ENCODE measurements around the gene RIN3.

The RIN3 gene

GRCh38 chr14:92600318-92601053, 86.9 kb downstream of the RIN3 start:
- in situ Hi-C loops (cut with HindIII; ENCODE audit: low pct_ligation_motif_present, low pct_unique_long_range_greater_than_20kb, low sequenced_read_pairs) = no loop called here
- peak; percentile 69 for DNase-seq

DNA sequence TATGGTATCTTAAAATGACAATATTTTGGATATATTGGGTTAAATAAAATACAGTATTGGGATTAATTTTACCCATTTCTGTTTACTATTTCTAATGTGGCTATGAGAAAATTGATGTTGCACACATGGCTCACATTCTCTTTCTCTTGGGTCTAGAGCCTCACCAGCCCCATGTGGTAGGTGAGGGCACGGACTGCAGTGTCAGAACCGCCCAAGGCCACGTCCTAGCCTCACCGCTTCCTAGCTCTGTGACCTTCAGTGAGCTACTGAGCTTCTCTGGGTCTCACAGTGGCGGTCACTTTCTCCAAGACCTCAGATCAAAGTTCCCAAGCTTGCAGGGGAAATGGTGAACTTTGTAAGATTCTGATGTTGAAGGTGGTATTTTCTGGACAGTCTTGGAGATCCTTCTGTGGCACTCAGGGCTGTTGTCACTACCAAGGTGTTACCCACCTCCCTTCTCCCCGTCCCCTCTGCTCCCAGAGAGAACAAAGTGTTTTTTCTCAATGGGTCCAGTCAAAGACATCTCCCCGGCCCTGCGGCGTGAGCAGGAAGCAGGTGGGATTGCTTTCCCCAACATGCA, 87.6 kb downstream of the RIN3 start:
- no peak for DNase-seq
- in situ Hi-C loops (cut with HindIII; ENCODE audit: low pct_ligation_motif_present, low pct_unique_long_range_greater_than_20kb, low sequenced_read_pairs) = no loop called here

DNA sequence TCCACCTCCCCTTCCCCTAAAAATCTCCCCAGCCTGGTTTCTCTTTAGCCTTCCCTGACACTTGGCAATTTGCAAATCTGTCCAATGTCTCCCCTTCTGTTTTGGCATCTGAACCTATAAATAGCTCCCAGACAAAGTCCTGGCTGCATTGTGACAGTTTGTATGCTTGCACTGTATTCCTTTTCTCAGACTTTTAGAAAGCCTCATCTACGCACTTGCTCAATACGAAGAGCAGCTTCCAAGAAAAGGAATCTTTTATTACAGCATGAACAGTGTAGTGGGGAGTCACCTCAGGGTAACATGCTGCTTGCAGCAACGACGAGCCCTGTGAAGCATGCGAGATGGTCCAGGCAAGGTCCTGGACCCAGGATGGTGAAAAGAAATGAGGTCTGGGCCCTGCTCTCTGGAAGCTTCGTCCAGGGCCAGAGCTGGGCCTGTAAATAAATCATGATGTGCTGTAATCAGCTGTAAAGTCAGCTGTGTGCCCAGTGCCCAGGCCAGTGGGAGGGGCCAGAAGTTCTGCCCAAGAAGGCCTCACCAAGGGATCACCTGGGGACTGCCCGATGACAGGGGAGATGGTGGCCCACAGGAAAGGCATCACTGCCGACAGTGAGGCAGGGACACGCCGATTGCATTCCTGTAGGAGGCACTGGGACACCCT, 88.3 kb downstream of the RIN3 start:
- DNase-seq = no peak
- in situ Hi-C loops (cut with HindIII; ENCODE audit: low pct_ligation_motif_present, low pct_unique_long_range_greater_than_20kb, low sequenced_read_pairs) = no loop called here

DNA sequence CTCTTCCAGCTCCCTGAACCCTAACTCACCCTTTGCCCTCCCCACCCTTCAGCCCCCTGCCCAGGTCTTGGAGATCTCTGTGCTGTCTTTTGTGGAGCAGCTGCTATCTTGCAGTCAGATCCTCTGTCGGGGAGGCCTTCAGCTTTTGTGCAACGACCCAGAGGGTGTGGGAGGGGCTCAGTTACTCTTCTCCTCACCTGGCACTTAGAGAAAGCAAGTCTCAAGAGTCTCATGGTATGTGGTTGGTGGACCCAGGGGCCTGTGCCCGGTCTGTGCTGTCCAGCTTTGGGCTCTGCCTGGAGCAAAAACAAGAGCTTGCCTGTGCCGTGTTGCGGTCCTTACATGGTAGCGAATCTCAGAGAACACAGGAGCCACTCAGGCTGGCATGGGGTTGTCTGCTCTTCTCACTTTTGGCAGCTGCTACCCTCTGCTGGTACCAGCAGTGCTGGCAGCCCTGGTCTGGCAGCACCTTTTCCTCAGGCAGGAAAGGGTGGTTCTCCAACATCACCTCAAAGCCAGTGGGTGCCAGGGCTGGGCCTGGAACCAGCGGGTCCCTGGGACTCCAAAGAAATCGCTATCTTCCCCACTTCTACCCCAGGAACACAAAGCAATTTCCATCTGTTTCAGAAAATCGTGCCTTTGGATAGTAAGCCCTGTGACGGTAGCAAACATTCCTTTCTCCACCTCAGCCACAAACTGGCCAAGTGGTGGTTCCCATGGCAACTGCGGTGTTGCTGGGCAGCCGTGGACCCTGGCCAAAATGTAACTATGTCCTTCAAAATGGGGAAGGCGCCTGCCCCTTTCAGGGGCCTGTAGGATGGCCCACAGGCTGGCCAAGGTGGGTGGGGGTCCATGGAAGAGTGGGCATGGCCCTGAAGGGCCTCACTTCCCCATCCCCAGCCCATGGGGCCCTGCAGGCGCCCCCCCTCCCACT, 90.0 kb downstream of the RIN3 start:
- peak; percentile 41 for DNase-seq
- in situ Hi-C loops (cut with HindIII; ENCODE audit: low pct_ligation_motif_present, low pct_unique_long_range_greater_than_20kb, low sequenced_read_pairs) = no loop called here

DNA sequence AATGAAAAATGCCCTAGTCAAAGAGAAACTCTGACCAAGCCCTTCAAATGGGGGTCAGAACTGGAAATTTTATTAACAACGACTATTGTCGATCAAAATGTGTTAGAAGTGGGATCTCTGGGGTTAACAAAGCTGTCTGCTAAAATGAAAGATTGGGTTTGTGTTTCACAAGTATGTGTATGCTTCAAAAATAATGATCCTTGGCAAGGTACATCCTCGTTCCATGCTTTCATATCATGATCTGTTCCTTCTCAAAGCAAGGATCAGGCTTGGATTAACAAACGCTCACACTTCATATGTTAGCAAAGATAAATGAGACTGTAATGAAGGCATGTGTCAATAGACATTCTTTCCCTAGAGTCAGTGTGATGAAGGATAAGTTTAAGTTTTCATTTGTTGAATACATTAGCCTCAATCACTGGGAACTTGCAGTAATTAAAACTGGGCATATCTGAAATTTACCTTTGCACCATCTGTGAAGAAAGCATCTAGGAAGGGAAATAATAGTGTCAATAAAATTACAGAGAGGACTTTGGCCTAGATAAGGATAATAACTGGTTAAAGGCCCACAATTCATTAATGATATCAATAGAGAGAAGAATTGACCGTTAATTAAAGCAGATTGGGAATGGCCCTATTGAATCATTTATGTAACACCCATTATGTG, 91.8 kb downstream of the RIN3 start:
- DNase-seq = no peak
- in situ Hi-C loops (cut with HindIII; ENCODE audit: low pct_ligation_motif_present, low pct_unique_long_range_greater_than_20kb, low sequenced_read_pairs) = no loop called here

- in situ Hi-C loops (cut with HindIII; ENCODE audit: low pct_ligation_motif_present, low pct_unique_long_range_greater_than_20kb, low sequenced_read_pairs) = no loop called here
- DNase-seq = no peak
These were observed 93.7 kb downstream of the RIN3 start for GRCh38 chr14:92607251-92607650.

GRCh38 chr14:92607702-92608429, 94.3 kb downstream of the RIN3 start:
- in situ Hi-C loops (cut with HindIII; ENCODE audit: low pct_ligation_motif_present, low pct_unique_long_range_greater_than_20kb, low sequenced_read_pairs) = no loop called here
- no peak for DNase-seq

- in situ Hi-C loops (cut with HindIII; ENCODE audit: low pct_ligation_motif_present, low pct_unique_long_range_greater_than_20kb, low sequenced_read_pairs) = no loop called here
- no peak for DNase-seq
These were observed 96.4 kb downstream of the RIN3 start for GRCh38 chr14:92609955-92610354.

DNA sequence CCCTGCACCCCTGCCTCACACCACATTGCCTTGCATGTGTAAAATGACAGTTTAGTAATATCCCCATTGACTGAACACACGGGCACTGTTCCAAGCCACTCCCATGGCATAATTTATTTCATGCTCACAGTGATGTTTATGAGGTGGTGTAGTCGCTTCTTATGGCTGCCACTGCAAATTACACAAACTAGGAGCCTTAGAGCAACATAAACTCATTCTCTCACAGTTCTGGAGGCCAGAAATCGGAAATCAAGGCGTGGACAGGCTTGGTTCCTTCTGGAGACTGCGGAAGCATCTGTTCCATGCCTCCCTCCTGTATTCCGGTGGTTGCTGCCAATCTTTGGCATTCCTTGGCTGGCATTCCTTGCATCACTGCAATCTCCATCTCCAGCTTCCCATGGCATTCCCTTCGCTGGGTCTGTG, 97.3 kb downstream of the RIN3 start:
- no peak for DNase-seq
- in situ Hi-C loops (cut with HindIII; ENCODE audit: low pct_ligation_motif_present, low pct_unique_long_range_greater_than_20kb, low sequenced_read_pairs) = no loop called here

DNA sequence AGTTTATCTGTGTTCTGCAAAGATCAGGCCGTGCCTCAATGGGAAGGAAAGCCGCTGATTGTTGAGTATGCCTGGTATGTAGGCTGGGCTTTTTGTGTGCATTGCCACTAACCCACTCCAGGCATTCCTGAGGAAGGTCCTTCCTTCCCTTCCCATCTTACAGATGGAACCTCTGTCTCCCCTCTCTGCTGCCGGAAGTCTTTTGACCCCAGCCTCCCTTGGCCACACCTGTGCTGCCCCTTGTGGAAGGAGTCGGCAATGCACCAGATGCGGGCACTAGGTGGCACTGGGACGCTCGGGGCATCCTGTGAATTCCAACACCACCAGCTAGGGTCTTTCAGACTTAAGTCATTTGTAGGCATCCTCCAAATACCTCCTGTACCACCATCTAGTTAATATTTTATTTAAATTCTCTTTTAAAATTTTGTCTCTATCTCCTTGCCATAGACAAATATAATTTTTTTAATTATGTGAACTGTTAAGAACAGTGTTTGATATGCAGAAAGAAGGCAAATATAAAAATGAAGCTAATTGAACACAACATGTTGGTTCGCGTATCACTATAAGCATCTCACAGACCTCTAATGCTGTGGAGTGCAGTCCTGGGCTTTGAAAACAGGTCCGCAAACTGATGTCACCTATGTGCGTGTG, 99.6 kb downstream of the RIN3 start:
- peak; percentile 36 for DNase-seq
- in situ Hi-C loops (cut with HindIII; ENCODE audit: low pct_ligation_motif_present, low pct_unique_long_range_greater_than_20kb, low sequenced_read_pairs) = no loop called here

GRCh38 chr14:92613681-92614260, 100.2 kb downstream of the RIN3 start:
- in situ Hi-C loops (cut with HindIII; ENCODE audit: low pct_ligation_motif_present, low pct_unique_long_range_greater_than_20kb, low sequenced_read_pairs) = no loop called here

GRCh38 chr14:92615451-92615850, 101.9 kb downstream of the RIN3 start:
- no peak for DNase-seq
- in situ Hi-C loops (cut with HindIII; ENCODE audit: low pct_ligation_motif_present, low pct_unique_long_range_greater_than_20kb, low sequenced_read_pairs) = no loop called here

More at GRCh38 chr14:92613681-92614260, 100.2 kb downstream of the RIN3 start:
- DNase-seq = no peak

DNA sequence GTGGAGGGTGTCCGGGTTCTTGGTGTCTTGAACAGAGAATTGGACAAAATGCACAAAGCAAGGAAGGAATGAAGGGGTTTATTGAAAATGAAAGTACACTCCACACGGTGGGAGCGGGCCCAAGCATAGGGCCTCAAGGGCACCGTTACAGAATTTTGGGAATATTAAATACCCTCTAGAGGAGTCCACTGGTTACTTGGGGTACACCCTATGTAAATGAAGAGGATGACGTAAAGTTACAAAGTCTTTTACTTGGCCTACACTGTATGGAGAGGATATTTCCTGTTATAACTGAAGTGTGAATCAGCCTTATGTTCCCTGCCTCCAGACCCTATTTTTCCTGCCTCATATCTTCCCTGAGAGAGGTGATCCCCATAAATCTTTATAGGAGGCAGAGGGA, 102.6 kb downstream of the RIN3 start:
- in situ Hi-C loops (cut with HindIII; ENCODE audit: low pct_ligation_motif_present, low pct_unique_long_range_greater_than_20kb, low sequenced_read_pairs) = no loop called here
- no peak for DNase-seq

DNA sequence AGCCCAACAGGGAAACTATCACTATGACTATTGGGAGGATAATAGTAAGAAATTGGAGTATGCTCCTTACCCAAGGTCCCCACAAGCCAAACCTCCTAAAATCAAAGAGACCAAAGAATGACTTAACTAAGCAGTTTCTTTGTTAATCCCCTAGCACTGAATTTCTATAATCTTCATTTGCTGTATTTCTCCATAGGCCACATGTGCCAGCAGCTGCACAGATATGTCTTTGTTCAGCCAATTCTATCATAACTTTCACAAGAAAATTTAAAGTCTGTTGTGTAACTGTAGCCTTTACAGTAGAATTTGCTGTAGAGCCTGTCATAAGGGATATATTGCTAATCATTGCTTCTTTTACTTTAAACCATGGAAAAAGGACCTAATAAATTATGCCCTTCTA, 104.0 kb downstream of the RIN3 start:
- in situ Hi-C loops (cut with HindIII; ENCODE audit: low pct_ligation_motif_present, low pct_unique_long_range_greater_than_20kb, low sequenced_read_pairs) = no loop called here
- DNase-seq = no peak

DNA sequence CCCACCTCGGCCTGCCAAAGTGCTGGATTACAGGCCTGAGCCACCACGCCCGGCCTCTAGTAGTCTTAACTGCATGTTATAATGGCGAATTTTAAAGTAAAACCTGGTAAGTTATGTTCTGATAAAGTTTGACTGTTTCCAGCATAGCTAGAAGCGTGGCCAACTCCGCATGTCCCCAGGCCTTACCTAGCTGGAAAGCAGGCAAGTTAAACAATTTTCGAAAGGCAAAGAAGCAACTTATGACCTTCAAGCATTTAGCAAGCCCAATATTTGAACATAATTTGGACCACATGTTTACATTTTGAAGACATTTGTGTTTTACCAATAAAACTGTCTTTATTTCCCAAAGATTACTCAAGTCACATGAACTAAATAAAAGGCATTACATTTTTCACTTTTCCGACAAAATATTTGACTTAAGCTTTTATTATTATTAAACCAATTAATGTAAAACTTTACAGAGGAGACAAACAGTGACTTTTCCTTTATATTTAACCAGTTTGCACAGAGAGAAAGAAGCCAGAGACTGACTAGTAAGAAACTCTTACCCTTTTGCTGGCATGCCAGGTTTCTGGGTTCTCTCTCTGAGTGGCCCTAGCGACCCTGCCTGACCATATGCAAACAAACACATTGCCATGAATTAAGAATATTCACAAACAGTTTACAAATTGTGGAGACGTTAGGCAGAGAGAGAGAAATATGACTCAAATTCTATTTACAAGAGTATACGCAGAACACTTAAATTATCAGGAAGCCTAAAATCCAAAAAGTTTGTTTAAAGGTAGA, 106.3 kb downstream of the RIN3 start:
- DNase-seq = no peak
- in situ Hi-C loops (cut with HindIII; ENCODE audit: low pct_ligation_motif_present, low pct_unique_long_range_greater_than_20kb, low sequenced_read_pairs) = no loop called here

DNA sequence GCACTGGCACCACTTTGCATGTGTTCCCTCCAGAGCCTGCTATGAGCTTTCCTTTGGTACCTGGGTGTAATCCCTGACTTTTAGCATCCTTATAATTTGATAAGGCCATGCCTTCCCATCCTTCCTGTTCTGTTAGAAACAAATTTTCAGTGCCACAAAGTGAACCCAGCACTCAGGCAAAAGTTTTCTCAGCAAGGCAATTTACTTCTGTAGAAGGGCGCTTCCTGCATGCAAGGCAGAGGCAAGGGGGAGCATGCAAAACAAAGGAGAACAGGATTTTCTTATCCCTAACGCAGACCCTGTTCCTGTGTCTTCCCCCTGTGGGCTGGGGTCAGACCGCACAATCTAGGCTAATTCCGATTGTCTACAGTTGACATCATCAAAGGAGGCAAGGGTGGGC, 108.7 kb downstream of the RIN3 start:
- DNase-seq = no peak
- in situ Hi-C loops (cut with HindIII; ENCODE audit: low pct_ligation_motif_present, low pct_unique_long_range_greater_than_20kb, low sequenced_read_pairs) = no loop called here

Data from ACHN (cell line).